HG02885 (cell line): ENCODE measurements around the gene PPP1R9B.

Source experiments
- ATAC-seq: cut with Tn5 transposase; IDR thresholded peaks from one replicate; pipeline ENCODE4 v1.9.1; 2021; ENCODE audit warnings: mild to moderate bottlenecking; ENCODE audit not compliant: unreplicated experiment, poor library complexity

Gene PPP1R9B

GRCh38 chr17:50161023-50161910 is 10.8 kb upstream of the PPP1R9B start:
- peak; percentile 88 for ATAC-seq

- no peak for ATAC-seq
Measured at GRCh38 chr17:50157891-50158290, 7.4 kb upstream of the PPP1R9B start.

GRCh38 chr17:50155115-50155819 is 4.8 kb upstream of the PPP1R9B start:
- ATAC-seq, result no peak

GRCh38 chr17:50154604-50155003 is 4.1 kb upstream of the PPP1R9B start:
- peak; percentile 33 for ATAC-seq

- ATAC-seq, result no peak
Measured at GRCh38 chr17:50153650-50154575, 3.4 kb upstream of the PPP1R9B start.

GRCh38 chr17:50152736-50153135 is 2.3 kb upstream of the PPP1R9B start:
- no peak for ATAC-seq

GRCh38 chr17:50151937-50152547 is 1.6 kb upstream of the PPP1R9B start:
- ATAC-seq, result peak; percentile 27

- peak; percentile 54 for ATAC-seq
Measured at GRCh38 chr17:50151041-50151936, 812 bp upstream of the PPP1R9B start.

GRCh38 chr17:50149417-50150353 is 792 bp downstream of the PPP1R9B start:
- no peak for ATAC-seq

- ATAC-seq, result no peak
Measured at GRCh38 chr17:50149091-50149416, 1.4 kb downstream of the PPP1R9B start.

- ATAC-seq, result peak; percentile 39
Measured at GRCh38 chr17:50148226-50149090, 2.0 kb downstream of the PPP1R9B start.

- ATAC-seq, result no peak
Measured at GRCh38 chr17:50147841-50148225, 2.6 kb downstream of the PPP1R9B start.

GRCh38 chr17:50146927-50147665 is 3.4 kb downstream of the PPP1R9B start:
- ATAC-seq, result no peak

- ATAC-seq, result no peak
Measured at GRCh38 chr17:50146230-50146926, 4.1 kb downstream of the PPP1R9B start.

GRCh38 chr17:50145532-50146229 is 4.8 kb downstream of the PPP1R9B start:
- ATAC-seq, result no peak
